HAP-1 (cell line): Measurements from ENCODE around the gene PAPOLA.

Experiments
- DNase-seq, 2 experiments: peaks; one replicate each; pipeline ENCODE4 v3.0.0-alpha.2; 2016 to 2020; ENCODE audit warnings: low spot score in 2 of 2
- H3K27me3 ChIP-seq: fragments of 250-450 bp; sonication (Bioruptor Pico); 2 replicates; pipeline ENCODE4 v1.5.1; 2020; ENCODE audit warnings: low read depth, mild to moderate bottlenecking, moderate library complexity
- H3K36me3 ChIP-seq: fragments of 250-450 bp; sonication (Bioruptor Pico); replicated peaks from 2 replicates; pipeline ENCODE4 v1.5.1; 2020; ENCODE audit warnings: mild to moderate bottlenecking
- H3K4me1 ChIP-seq: fragments of 250-450 bp; sonication (Bioruptor Pico); 2 replicates; pipeline ENCODE4 v1.5.1; 2020; ENCODE audit warnings: mild to moderate bottlenecking
- H3K4me3 ChIP-seq: fragments of 250-450 bp; sonication (Bioruptor Pico); 2 replicates; pipeline ENCODE4 v1.5.1; 2020; ENCODE audit warnings: mild to moderate bottlenecking, moderate library complexity
- H3K9me3 ChIP-seq: fragments of 250-450 bp; sonication (Bioruptor Pico); 2 replicates; pipeline ENCODE4 v1.5.1; 2020; ENCODE audit warnings: mild to moderate bottlenecking, moderate library complexity
- in situ Hi-C: fragments of 300-500 bp; cut with MboI; formaldehyde crosslinking; loops from 3 replicates; pipeline ENCODE4 v1.14.3; 2020; ENCODE audit warnings: low sequenced_read_pairs, inconsistent platforms, mixed read lengths

PAPOLA gene

GRCh38 chr14:96616161-96616721 lies 114.1 kb downstream of the PAPOLA start:
- Histone ChIP-seq H3K27me3 (no peaks in the 10 kb centered on the region), H3K36me3 (no peaks in the 10 kb centered on the region), H3K4me1 (no peaks in the 10 kb centered on the region), H3K4me3 (no peak overlapping the region), H3K9me3 (no peaks in the 10 kb centered on the region)
- in situ Hi-C loops, result no loop called here
- no peak for DNase-seq
